Measurements from ENCODE around the gene DAZL.

Gene DAZL

DNA sequence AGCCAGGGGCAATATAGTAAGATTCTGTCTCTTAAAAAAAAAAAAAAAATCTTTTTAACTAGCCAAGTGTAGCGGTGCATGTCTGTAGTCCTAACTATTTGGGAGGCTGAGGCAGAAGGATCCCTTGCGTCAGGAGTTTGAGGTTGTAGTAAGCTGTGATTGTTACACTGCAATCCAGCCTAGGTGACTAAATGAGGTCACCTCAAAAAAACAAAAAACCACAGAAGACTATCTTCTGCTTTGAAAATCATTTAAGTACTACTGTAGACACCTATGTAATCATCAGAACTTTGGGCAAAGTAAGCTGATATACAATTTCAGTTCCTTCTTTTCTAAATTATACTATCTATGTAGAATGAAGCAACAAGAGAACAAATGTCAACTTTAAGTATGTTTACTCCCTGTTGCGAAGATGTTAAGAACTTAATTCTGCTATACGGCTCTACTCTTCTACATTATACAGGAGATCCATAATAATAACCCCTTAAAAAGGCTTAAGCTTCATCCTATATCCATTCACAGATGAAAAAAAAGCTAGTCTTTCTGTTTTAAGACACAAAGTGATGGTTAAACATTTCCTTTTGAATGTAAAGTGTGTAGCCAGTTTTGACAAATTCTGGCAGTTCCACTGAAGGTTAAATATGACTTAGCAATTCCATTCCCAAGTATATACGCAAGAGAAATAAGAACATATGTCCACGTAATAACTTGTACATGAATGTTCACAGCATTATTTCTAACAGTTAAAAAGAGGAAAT, 15.2 kb downstream of the DAZL start:
- no peak for FAIRE-seq

DNA sequence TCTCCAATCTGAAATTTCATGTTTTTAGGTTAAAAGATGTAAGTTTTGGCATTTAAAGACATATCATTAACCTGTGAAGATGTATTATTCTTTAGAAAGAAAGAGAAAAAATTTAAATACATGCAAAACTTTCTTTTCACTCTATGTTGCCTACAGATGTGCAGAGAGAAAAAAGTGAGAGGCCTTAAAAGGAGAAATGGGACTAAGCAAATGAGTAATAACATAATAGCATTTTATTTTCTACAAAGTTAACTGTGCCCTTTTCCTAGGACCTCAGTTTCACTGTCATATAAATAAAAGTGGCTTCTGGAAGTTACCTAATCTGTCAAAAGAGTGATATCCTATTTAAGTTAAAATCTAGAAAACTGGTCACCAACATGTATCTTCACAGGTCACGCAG, 16.1 kb downstream of the DAZL start:
- FAIRE-seq: no peak

DNA sequence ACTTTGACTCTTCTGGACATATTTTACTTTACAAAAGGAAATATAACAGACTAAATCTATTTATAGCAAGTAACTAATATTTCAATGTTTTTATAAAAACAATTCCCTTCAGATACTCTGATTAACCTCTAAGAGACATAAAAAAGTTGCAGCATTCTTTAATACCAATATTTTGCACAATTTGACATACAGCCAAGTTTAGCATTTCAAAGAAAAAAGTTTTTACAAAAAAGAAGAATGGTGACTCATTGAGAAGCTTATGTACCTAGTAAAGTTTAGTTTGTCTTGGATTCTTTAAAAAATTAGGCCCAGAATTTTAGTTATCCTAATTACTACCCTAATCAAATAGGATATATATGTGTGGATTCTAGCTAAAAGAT, 17.6 kb downstream of the DAZL start:
- FAIRE-seq: no peak

DNA sequence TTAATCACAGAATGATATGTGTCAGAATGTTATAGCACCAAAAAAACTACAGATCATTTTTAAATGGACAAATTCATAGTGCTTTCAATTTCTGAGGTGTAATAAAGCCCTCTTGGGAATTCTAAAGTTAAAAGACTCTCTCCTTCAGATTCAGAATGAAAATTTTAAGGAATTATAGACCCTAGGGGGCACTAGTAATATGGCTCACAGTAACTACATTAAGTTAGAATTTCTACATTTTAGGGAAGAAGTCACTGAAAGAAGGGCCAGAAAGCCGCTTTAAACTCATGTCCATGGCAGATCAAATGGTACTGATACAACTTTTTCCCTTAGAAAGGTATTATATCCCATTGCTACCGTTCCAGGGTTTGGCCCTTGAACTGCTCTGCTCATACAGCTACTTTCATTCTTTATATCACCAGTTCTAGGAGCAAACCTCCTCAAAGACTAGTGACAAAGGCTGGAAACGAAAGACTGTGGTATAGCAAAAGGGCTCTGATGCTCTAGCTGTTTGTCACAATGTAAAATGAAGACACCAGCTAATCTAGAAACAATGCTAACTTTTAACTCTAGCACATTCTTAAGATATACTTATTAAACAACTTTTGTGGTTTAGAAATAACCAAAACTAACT, 18.1 kb downstream of the DAZL start:
- FAIRE-seq: no peak

DNA sequence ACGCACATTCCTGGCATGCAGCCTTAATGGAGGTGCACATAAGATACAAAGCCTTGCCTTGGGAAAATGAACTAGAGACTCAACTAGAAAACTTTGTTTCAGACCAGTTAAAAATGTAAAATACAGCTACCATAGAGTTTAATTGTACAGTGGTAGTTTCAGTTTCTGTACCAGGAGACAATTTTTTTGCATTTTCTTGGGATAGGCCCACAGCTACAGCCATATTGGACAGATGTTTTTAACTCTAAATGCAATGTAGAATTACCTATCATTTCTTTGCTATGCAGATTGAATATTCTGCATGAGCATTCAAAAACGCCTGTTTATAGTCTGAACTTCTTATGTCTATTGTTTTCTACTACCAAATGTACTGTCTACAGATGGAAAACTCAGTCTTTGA, 20.3 kb downstream of the DAZL start:
- FAIRE-seq: no peak

DNA sequence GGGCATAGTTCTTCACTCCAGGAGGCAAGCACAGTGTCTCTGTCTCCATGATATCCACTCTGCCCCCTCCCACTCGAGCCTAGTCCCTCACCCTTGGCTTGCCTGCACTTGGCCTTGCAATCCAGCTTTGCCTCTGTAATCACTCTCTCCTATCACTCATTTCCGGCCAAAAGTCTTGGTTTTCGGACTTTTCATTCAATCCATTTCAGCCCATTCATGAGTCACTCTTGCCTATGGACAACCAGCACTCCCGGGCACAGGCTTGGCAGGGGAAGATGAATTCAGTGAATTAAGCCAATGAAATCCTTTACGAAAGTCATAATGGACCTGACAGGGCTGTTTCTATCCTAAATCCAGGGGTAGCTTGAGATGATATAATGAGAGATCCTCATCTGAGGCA, 21.7 kb downstream of the DAZL start:
- no peak for FAIRE-seq

DNA sequence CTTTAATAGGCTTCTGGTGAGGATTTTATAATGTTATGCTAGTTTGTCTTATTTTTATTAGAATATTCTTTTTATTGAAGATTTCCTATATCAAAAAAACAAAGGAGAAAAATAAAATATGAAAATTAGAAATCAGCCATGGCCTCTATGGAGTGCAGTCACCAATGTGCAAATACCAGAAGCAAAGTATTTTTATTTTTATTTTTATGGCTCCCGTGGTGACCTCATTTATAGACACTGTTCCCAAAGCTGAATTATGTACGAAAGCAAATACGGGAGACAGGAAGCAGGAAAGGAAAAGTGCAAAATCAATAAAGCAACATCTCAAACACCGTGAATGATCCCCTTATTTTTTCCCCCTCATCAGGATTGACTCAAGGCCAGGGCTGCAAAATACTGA, 35.1 kb downstream of the DAZL start:
- no peak for FAIRE-seq

DNA sequence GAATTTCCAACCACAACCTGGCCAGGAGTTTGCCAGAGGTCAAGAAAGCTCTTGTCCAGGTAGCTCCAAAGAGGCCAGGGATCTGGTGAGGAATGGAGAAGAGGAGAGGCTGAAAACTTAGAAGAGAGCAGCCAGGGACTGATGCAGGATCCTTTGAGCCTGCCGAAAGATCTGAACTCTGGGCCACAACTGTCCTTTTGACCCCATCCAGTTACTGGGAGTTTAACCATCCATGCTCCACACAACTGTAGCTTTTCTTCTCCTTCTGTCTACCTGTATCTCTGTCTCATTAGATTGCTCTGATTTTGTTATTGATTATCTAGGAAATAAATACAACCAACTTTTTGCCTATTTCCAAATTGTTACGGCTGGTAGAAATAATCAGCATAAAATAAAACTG, 36.7 kb downstream of the DAZL start:
- FAIRE-seq: no peak

DNA sequence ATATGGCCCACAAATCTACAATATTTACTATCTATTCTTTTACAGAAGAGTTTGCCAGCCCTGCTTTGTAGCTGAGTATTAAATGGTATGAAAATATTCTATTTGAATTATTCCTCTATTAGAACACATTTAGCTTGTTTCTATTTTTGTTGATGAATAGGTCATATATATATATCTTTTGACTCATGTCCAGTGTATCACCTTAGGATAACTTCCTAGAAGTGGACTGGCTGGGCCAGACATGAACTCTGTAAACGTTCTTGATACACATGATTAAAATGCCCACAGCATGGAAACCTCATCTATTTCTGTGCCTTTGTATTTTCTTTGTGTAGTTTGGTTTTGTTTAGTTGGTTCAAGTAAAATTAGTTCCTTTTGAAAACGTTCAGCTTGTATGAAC, 37.1 kb downstream of the DAZL start:
- FAIRE-seq: no peak

DNA sequence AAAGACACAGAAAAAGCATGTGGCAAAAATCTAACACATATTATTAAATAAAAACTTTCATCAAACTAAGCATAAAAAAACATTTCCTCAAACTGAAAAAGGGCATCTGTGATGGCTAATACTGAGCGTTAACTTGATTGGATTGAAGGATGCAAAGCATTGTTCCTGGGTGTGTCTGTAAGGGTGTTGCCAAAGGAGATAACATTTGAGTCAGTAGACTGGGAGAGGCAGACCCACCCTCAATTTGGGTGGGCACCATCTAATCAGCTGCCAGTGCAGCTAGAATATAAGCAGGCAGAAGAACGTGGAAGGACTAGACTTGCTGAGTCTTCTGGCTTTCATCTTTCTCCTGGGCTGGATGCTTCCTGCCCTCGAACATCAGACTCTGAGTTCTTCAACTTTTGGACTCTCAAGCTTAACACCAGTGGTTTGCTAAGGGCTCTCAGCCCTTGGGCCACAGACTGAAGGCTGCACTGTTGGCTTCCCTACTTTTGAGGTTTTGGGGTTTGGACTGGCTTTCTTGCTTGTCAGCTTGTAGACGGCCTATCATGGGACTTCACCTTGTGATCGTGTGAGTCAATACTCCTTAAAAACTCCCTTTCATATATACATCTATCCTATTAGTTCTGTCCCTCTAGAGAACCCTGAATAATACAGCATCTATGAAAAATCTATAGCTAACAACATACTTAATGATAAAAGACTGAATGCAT, 45.4 kb downstream of the DAZL start:
- no peak for FAIRE-seq

DNA sequence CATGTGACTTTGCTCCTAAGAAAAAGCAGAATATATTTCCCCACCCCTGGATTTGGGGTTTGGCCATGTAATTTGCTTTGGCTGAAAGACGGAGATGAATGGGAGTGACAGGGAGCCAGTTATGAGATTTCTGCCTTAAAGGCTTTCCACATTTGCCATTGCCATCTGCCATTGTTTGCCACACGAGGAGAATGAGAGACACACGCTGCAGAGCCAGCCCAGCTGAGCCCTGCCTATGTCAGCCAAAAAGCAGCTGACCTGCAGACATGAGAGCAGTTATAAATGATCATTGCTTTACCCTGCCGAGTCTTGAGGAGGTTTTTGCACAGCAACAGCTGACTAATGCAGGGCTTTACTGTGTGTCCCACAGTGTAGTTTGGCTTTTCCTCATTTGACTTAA, 51.1 kb downstream of the DAZL start:
- FAIRE-seq: no peak

DNA sequence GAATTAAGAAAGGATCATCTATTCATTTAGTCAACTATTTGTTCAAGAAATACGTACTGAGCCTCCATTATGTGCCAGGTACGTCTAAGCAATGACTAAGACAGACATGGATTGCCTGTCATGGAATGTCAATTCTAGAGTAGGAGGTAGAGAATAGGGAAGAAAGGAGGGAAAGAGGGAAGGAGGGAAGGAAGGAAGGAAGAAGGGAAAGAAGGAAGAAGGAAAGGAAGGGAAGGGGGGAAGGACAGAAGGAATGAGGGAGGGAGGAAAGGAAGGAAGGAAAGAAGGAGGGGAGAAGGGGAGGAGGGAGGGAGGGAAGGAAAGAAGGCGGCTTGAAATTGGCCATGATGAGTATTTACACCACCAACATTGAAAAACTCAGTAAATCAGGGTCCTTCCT, 52.5 kb downstream of the DAZL start:
- no peak for FAIRE-seq

DNA sequence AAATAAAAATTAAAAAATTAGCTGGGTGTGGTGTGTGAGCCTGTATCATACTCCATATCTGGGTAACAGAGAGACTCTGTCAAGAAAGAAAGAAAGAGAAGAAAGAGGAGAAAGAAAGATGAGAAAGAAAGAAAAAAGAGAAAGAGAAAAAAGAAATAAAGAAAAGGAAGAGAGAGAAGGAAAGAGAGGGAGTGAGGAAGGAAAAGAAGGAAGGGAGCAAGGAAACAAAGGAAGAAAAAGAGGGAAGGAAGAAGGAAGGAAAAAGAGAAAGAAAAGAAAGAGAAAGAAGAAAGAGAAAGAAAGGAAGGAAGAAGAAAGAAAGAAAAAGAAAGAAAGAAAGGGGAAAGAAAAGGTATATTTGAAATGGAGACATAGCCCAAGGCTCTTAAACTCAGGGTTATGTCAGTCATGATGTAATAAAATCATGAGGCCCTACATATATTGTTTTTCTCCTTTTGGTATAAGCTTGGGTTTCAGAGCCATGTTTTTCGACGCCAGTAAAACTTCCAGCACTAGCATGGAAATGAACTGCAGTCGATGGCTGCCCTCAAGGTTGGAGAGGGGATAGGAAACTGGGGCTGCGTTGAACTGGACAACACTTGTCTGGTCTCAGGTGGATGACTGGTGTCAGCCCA, 53.8 kb downstream of the DAZL start:
- no peak for FAIRE-seq

DNA sequence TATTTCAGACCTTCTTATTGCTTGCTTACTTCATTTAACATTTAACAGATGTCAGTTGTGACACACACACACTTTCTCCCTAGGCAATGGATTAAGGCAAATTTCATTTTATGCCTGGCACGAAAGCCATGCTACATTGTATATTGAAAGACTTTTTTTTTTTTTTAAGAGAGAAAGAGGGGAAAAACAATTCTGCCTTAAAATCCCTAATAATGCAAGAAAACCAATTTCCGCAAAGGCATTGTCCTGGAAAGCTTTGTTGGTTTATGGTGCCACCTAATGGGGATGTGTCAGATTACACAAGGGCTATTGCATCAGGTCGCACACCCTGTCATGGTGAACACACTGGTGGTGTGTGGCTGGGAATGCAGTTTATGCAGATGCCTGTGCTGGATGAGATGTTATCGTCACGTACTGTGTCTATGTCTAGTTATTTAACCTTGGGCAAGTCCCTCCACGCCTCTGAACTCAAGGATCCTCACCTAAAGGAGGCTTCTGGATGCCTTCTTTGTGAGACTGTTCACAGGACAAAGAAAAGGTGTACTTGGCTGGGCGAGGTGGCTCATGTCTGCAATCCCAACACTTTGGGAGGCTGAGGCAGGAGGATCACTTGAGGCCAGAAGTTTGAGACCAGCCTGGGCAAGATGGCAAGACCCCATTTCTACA, 54.4 kb downstream of the DAZL start:
- FAIRE-seq: peak; percentile 9

DNA sequence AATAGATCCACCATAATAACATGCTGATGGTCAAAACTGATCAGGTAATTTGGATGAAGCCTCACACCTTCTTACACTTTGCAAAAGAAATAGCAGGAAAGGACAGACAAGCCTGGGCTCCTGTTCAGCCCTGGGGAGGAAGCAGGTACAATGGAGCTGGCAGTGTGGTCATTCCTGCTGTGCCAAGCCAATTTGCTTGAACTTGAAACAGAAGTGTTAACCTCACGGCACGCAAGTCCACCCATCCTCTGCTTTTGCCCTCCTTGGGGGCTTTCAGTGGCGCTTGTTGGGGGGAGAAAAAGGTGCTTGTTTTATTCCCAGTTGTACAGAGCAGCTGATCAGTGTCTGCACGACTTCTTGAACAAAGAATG, 54.9 kb downstream of the DAZL start:
- no peak for FAIRE-seq

DNA sequence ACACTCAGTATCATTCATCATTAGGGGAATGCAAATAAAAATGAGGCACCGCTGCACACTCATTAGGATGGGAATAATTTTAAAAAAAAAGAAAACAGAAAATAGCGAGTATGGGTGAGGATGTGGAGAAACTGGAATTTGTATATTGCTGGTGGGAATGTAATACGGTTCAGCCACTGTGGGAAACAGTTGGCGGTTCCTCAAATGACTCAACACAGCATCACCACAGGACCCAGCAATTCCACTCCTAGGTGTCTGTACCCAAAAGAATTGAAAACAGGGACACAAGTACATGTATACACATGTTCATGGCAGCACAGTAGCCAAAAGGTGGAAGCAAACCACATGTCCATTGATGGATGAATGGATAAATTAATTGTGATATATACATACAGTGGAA, 56.5 kb downstream of the DAZL start:
- FAIRE-seq: no peak

DNA sequence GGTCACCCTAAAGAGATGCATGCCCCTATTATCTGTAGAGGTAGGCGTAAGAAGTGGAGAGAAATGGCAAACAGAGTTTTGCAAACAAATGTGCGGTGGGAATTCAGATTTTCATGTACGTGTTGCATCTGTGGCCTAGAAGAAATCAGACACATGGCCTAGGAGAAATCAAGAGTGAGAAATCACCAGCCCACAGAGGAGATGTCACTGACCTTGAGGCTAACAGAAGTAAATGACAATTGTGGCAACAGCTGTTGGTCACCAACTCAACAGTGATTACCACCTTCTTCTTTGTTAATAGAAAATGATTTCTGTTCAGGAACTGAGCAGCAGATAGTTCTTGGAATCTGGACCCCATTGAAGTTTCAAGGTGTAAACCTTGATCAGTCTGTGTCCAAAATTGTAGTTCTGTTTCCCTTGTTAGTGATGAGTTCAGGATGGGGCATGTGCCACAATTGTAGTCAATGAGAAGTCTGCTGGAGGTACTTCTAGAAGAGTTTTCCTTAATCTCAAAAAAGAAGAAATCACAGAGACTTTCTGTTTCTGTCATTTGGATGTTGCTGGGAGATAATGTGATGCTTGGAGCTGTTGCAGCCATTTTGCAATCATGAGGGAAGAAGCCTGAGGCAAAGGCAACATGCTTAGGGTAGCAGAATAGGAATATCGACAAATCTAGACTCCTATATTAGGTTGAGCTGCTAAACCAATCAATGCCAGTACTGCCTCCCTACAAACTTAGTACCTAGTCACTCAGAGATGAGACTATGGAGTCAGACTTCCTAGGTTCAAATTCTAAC, 57.5 kb downstream of the DAZL start:
- no peak for FAIRE-seq

DNA sequence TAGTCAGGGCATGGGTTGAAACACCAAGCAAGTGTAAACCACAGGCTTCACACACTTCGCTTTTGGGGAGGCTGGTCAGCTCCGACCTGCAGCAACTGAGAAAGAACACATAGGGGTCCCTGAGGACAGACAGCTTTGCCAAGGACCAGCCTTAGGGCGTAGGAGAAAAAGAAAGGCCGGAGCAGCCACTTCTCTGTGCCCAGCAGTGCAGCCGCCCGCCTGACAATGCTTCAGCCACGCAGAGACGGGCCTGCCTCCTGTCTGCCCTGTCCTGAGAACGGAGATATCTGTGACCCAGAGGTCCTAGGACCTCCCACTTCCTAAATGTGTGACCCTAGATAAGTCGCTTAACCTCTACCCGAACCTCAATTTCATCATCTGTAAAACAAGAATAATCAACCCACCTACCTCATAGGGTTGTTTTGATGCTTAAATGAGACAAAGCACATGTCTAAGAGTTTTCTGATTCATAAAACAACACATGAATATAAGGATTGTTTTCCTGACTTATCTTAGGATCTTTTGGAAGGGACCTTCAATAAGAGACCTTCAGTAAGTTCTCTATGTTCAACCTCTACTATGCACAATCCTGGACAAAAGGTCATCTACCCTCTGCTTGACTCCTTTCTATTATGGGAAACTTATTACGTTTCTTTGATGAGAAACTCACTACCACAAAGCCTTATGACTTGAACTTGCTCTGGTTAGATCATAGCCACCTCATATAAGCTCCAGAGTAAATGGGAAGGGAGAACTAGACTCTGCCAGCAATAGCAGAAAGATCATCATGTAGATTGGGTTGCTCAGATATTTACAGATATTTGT, 58.8 kb downstream of the DAZL start:
- FAIRE-seq: no peak

DNA sequence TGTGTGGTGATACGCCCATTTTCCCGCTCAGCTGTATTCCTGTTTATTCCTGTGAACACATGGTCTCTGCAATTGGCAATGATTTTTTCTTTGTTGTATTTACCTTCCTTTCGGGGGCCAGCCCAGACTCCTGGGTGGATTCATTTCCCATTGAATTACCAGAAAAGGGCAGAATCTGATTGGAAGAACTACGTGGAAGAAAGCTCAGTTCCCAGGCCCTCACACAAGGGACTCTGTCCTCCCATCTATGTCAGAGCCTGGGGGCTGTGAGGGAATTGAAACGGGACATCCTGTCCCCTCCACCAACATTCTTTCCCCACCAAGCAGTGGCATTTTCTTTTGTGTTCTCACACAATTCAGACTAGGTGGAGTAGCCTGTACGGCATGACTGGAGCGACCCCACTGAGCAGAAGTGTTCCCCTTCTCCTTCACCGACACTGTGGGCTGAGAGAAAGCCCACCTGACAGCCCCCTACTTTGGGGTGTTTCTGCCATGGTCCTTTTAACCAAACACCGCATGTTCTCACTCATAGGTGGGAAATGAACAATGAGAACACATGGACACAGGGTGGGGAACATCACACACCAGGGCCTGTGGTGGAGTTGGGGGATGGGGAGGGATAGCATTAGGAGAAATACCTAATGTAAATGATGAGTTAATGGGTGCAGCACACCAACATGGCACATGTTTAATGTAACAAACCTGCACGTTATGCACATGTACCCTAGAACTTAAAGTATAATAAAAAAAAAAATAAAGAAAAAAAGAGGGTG, 59.6 kb downstream of the DAZL start:
- FAIRE-seq: no peak

DNA sequence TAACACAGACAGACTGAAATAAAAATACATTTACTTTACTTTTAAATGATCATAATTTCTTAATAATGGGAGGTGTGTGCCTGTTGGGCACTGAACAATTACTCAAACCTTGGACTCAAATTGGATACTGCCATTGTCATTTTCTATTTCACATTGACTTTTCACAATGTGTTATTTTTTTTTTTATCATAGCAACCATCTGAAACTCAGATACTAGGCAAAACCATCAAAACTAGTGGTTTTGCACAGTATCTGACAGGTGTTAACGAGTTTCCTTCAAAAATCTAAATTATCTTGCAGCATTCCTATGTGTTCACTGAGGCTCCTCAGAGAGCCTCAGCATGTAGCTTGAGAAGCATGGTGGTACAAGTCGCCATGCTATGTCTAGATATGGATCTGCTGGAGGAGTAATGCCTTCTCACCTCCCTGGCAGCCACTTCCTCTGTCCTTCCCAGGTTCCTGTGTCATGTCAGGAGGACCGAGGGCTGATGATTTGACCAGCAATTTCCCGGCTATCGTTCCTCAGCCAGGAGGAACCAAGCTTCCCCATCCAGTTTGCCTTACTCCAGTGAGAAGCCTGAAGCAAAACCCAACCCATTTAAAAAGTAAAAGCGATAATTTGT, 61.9 kb downstream of the DAZL start:
- FAIRE-seq: no peak

Measured in TTC549 (cell line).